Stimulated activated CD8-positive, alpha-beta memory T cell treated with anti-CD3 and anti-CD28 coated beads, Interleukin-7, amount 100 ng/mL, for 4 hours (primary cell): ENCODE measurements around the gene KRT40.
"Not testable (repeated sequence)": the region's sequence is repeated elsewhere in the genome, so short reads cannot be mapped to it uniquely, and the experiment has no call there.

Experiments
- DNase-seq, 2 donors: peaks; one replicate each; pipeline ENCODE4 v3.0.0-alpha.2; 2020; ENCODE audit warnings: low read depth in 2 of 2

KRT40 gene

DNA sequence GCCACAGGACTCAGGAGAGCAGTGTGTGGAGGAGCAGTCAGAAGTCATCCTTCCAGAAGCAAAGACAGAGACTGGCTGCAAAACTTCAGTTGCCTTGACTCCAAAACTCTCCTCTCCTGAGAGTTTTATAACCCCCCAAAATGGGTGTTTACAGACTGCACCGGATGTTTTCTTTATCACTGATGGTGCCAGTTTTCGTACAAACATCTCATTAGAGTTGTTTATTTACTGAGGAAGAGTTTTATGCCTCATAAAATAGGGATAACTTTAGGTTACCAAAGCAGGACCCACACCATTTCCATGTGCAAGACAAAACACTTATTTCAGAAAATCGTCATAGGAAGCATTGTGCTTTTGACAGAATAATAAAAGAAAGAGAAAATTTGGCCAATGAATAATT is at the start of gene KRT40:
Gene KRT40, minus strand, starts transcription at position 101 of the 400 bp plus-strand sequence. Its CDS starts 53 bp downstream, at position 48.
- DNase-seq, result no peak

- no peak for DNase-seq
These were observed 45.6 kb upstream of the KRT40 start, which contains the start of gene KRTAP1-4 for GRCh38 chr17:41029633-41030245. Gene KRTAP1-4 (minus strand): TSS chr17:41030195. CDS start chr17:41030078, 117 bp downstream.

- DNase-seq, result no peak
These were observed 42.8 kb upstream of the KRT40 start, which contains the start of gene KRTAP1-5 for GRCh38 chr17:41026715-41027471. Gene KRTAP1-5 (minus strand): TSS chr17:41027208. CDS start chr17:41027155, 53 bp downstream.

DNA sequence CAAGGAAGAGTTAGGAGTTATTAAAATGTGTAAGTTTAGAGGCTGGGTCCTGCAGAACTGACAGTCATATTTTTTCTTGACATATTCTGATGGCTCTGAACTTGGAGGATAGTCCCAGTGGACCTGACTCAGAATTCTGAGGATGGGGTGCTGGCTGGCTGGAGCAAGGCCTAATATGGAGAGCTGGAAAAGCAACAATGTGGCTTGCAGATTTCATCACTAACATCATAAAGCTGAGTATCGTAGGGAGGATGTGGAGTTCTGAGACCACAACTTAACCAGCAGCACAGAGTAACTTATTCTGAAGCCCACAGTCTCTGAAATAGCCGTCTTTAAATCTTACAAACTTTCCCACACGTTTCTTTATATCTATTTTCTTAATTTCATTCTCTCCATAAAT is 40.6 kb upstream of the KRT40 start:
- no peak for DNase-seq

- no peak for DNase-seq
These were observed 36.2 kb upstream of the KRT40 start for GRCh38 chr17:41020336-41020735.

DNA sequence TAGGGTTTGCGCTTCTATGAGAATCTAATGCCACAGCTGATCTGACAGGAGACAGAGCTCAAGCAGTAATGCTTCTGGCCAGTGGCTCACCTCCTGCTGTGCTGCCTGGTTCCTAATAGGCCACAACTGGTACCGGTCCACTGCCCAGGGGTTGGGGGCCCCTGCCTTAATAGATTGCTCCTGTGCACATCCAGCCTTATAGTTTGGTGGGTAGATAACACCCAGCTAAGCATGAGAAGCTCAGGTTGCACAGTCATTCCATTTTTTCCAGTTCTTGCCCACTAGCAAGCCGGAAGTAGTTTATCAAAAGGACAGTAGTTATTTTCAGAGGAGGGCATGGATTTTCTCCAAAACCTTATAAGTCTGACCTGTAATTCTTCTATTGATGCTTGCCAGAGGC is 35.3 kb upstream of the KRT40 start:
- no peak for DNase-seq

GRCh38 chr17:41018541-41018940 is 34.4 kb upstream of the KRT40 start:
- no peak for DNase-seq

DNA sequence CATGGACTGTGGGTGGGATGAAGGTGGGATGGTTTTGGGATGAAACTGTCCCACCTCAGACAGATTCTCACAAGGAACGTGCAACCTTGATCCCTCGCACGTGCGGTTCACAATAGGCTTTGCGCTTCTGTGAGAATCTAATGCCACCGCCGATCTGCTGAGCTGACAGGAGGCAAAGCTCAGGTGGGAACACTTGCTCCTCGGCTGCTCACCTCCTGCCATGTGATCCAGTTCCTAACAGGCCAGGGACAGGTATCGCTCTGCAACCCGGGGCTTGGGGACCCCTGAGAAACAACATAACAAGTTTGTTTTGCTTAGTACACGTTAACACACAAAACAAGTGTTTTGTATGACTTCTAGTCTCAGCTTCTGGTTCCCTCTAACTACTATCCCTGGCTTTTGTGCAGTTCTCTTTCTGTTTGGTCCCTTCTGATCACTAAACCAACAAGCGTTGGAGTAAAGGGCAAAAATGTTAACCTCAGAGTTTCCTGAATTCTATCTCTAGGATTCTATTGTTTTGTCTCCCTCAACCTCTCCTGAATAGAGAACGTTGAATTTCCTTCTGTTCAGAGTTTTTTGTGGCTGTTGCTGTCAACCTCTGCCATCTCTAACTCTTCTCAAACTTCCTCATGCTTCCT is 32.6 kb upstream of the KRT40 start:
- DNase-seq, result no peak

DNA sequence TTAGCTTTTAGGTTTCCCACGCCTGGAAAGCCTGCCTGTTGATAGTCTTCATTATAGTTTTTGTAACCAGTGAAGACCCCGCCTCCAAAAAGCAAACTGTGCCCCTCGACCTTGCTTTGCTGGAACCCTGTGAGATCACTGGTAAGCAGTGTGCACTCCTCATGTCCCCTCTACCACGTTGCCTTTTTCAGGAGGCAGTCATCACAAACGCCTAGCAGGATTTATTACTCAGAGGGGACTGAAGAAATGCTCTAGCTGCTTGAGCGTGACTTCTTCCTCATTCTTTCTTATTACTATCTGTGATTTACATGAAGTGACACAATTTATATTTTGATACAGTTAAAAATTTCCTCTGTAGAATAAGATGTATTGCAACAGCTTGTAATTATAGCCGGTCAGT is 31.3 kb upstream of the KRT40 start:
- DNase-seq, result no peak

GRCh38 chr17:41013606-41014005 is 29.5 kb upstream of the KRT40 start:
- no peak for DNase-seq

- no peak for DNase-seq
These were observed 29.1 kb upstream of the KRT40 start for GRCh38 chr17:41013181-41013580.

GRCh38 chr17:41012326-41013120 is 28.4 kb upstream of the KRT40 start:
- no peak for DNase-seq

DNA sequence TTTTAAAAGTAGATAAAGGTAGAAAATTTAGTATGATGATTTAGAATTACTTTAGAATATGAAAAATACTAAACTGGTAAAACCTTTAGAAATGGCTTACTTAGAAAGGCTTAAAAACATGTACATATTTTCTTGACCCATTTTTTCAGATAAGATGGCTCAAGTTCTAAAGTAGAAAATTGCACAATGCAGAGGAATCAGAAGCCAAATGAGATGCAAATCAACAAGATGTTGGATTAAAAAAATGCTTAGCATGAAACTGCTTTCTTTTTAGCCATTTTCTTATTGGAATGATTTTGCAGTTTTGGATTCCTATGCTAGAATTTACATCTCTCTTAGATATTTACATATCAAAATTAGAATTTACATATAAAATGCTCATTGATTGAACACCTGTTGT is 26.3 kb upstream of the KRT40 start:
- DNase-seq, result no peak

GRCh38 chr17:41009936-41010335 is 25.8 kb upstream of the KRT40 start:
- no peak for DNase-seq

DNA sequence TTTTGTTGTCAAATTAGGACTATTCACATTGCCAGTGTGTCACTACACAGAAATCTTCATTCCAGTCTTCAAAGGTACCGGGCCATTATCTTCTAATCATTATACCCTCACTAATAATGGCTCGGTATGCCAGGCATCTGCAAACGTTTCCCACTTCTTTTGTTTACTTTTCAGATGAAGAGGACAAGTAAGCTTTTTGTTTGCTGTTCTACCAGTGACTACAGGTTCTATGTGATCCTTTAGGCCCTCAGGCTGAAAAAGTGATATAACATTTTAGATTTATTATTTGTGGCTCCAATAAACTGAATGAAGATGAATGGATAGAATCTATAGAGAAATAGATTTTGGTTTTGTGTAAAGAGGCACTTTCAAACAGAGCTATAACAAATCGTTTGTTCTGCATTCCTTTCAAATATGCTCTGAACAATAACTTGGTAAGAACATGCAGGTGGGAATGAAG is 25.2 kb upstream of the KRT40 start:
- DNase-seq, result no peak

DNA sequence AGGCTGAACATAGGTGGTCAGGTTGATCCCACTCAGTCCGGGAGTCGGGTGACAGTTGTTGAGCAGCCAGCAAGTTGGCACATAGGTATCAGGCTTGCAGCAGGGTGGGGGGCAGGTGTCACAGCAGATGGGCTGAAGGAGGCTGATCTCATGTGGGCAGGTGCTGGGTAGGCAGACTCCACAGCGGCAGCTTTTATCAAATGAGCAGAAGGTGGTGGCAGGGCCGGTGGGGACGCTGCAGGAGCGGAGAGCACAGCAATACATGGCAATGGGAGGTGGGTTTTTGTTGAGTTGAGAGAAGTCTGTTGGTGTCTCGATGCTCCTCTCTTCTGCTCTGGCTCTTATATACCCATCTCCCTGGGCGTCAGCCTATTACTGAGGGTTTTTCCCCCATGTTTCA is 24.7 kb upstream of the KRT40 start, which contains the start of gene KRTAP3-1:
Gene KRTAP3-1, minus strand, starts transcription at position 318 of the 400 bp plus-strand sequence. Its CDS starts 54 bp downstream, at position 264.
- no peak for DNase-seq

- DNase-seq, result no peak
These were observed 20.3 kb upstream of the KRT40 start for GRCh38 chr17:41004397-41004796.

DNA sequence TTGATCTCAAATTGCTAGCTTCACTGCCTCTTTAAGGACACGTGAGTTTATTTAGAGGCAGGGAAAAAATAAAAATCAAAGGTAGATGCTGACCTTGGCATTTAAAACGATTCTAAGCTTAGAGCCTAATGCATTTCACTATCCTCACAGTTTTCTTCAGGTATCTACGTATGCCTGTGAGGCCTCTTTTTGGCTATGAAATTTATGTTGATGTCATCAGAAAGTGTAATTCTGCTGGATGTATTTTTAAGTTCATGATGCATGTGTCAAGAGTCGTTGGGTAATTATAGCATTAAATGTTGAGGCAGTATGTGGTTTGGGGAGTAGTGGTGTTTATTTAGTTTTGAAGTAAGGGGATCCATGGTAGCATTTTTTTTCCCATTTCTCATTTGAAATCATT is 19.8 kb upstream of the KRT40 start:
- no peak for DNase-seq

DNA sequence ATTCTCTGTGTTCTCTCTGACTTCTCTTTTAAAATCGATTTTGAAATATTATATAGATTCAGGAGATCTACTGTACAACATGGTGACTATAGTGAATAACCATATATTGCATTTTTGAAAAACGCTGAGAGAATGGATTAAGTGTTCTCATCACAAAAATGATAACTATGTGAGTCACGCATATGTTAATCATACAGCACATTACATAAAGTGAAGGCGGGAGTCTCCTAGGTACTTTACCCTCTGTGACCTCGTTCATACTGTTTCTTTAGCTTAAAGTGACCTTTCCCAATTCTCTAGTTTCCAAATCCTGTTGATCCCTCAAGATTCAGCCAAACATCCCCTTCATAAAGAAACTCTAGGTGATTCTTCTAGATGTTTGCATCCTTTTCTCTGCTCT is 18.7 kb upstream of the KRT40 start:
- no peak for DNase-seq

- DNase-seq, result no peak
These were observed 17.7 kb upstream of the KRT40 start for GRCh38 chr17:41001795-41002194.

DNA sequence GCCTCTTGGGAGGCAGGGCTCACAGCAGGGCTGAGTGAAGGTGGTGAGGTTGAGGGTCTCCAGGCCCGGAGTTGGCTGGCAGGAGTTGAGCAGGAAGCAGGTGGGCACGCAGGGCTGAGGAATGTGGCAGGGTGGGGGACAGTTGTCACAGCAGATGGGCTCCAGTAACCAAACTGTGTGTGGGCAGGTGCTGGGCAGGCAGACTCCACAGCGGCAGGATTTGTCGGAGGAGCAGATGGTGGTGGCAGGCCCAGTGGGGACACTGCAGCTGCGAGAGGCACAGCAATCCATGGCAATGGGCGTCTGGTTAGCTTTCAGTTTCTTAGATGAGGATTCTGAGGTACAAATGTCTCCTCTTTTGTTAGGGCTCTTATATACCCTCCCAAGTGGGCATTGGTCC is 15.4 kb upstream of the KRT40 start, which contains the start of gene KRTAP3-2:
Gene KRTAP3-2, minus strand, starts transcription at position 344 of the 400 bp plus-strand sequence. Its CDS starts 53 bp downstream, at position 291.
- not testable (repeated sequence) for DNase-seq

GRCh38 chr17:40997361-40997760 is 13.2 kb upstream of the KRT40 start:
- DNase-seq, result no peak
